GM19351 (cell line): ENCODE data around the gene DCAF15.
"Not testable (repeated sequence)": the region's sequence is repeated elsewhere in the genome, so short reads cannot be mapped to it uniquely, and the experiment has no call there.

Experiments used
- ATAC-seq: cut with Tn5 transposase; IDR thresholded peaks from one replicate; pipeline ENCODE4 v1.9.1; 2021; ENCODE audit warnings: mild to moderate bottlenecking, moderate library complexity; ENCODE audit not compliant: unreplicated experiment

DCAF15 gene

GRCh38 chr19:13959141-13959961 is 7.0 kb downstream of the DCAF15 start:
- ATAC-seq: no peak

GRCh38 chr19:13959962-13960862 is 7.9 kb downstream of the DCAF15 start:
- no peak for ATAC-seq

GRCh38 chr19:13960863-13961784 is 8.8 kb downstream of the DCAF15 start:
- no peak for ATAC-seq

- no peak for ATAC-seq
Observed at GRCh38 chr19:13961826-13962698, 9.8 kb downstream of the DCAF15 start.

- no peak for ATAC-seq
Observed at GRCh38 chr19:13962699-13963602, 10.6 kb downstream of the DCAF15 start.

- no peak for ATAC-seq
Observed at GRCh38 chr19:13963603-13964105, 11.3 kb downstream of the DCAF15 start.

- no peak for ATAC-seq
Observed at GRCh38 chr19:13964776-13965175, 12.5 kb downstream of the DCAF15 start.

GRCh38 chr19:13965377-13965896 is 13.1 kb downstream of the DCAF15 start:
- no peak for ATAC-seq

- ATAC-seq: no peak
Observed at GRCh38 chr19:13965926-13966683, 13.8 kb downstream of the DCAF15 start.

GRCh38 chr19:13966684-13967128 is 14.4 kb downstream of the DCAF15 start:
- ATAC-seq: no peak

GRCh38 chr19:13967206-13967605 is 14.9 kb downstream of the DCAF15 start:
- ATAC-seq: not testable (repeated sequence)

GRCh38 chr19:13968383-13968935 is 16.1 kb downstream of the DCAF15 start:
- no peak for ATAC-seq

GRCh38 chr19:13968999-13969398 is 16.7 kb downstream of the DCAF15 start:
- no peak for ATAC-seq

GRCh38 chr19:13969897-13970296 is 17.6 kb downstream of the DCAF15 start:
- no peak for ATAC-seq

- ATAC-seq: not testable (repeated sequence)
Observed at GRCh38 chr19:13971868-13972267, 19.6 kb downstream of the DCAF15 start.

GRCh38 chr19:13972368-13973155 is 20.3 kb downstream of the DCAF15 start:
- ATAC-seq: no peak
